Measurements from ENCODE around the gene IGFALS. TPM values are rescaled to one million over a fixed set of nuclear protein-coding genes. Genes with fewer than 3 reads are reported as not detected.

Gene IGFALS
- total RNA-seq, 3 donors from 2014 or later = 0.51 to 1.9 (median 1.8) TPM

- Histone ChIP-seq H3K9me3 (no peaks in the 10 kb centered on the region), H3K36me3 (ENCODE audit: low read depth) (peaks cover 5% of the 10 kb centered on the region), H3K4me3 (no peak overlapping the region), H3K4me1 (ENCODE audit: low read depth) (no peaks in the 10 kb centered on the region)
- intact Hi-C loops (cut with DNase I, micrococcal nuclease) = no loop called here
- ATAC-seq = no peak
- DNase-seq = no peak
- TF ChIP-seq CTCF (IDR thresholded peaks at IDR 0.05) = no peak
These were observed 23.1 kb upstream of the IGFALS start for GRCh38 chr16:1816396-1817275.

- no peak for TF ChIP-seq CTCF (IDR thresholded peaks at IDR 0.05)
- intact Hi-C loops (cut with DNase I, micrococcal nuclease) = no loop called here
- H3K4me3 ChIP-seq = no peak overlapping the region
- no peaks in the 10 kb centered on the region for H3K9me3 ChIP-seq
- ATAC-seq (no peak), DNase-seq (no peak)
- H3K4me1 ChIP-seq (ENCODE audit: low read depth) = no peaks in the 10 kb centered on the region
- peaks cover 5% of the 10 kb centered on the region for H3K36me3 ChIP-seq (ENCODE audit: low read depth)
These were observed 22.0 kb upstream of the IGFALS start for GRCh38 chr16:1815461-1815860.

GRCh38 chr16:1812732-1813163 lies 19.2 kb upstream of the IGFALS start:
- peaks cover 5% of the 10 kb centered on the region for H3K36me3 ChIP-seq (ENCODE audit: low read depth)
- TF ChIP-seq CTCF (IDR thresholded peaks at IDR 0.05) = peak; percentile 37
- no peaks in the 10 kb centered on the region for H3K4me1 ChIP-seq (ENCODE audit: low read depth)
- H3K9me3 ChIP-seq = no peaks in the 10 kb centered on the region
- intact Hi-C loops (cut with DNase I, micrococcal nuclease) = no loop called here
- ATAC-seq = peak; percentile 96
- H3K4me3 ChIP-seq = no peak overlapping the region
- DNase-seq = peak; percentile 76 to 80 (median 79)

- no peak for ATAC-seq
- Histone ChIP-seq H3K4me1 (ENCODE audit: low read depth) (no peaks in the 10 kb centered on the region), H3K4me3 (no peak overlapping the region), H3K36me3 (ENCODE audit: low read depth) (no peaks in the 10 kb centered on the region), H3K9me3 (no peaks in the 10 kb centered on the region)
- intact Hi-C loops (cut with DNase I, micrococcal nuclease) = no loop called here
- TF ChIP-seq CTCF (IDR thresholded peaks at IDR 0.05) = no peak
- no peak for DNase-seq
These were observed 17.0 kb upstream of the IGFALS start for GRCh38 chr16:1810536-1810935.

- intact Hi-C loops (cut with DNase I, micrococcal nuclease) = no loop called here
- H3K4me1 ChIP-seq (ENCODE audit: low read depth) = no peaks in the 10 kb centered on the region
- no peaks in the 10 kb centered on the region for H3K9me3 ChIP-seq
- DNase-seq = no peak
- no peak overlapping the region for H3K4me3 ChIP-seq
- no peak for ATAC-seq
- no peaks in the 10 kb centered on the region for H3K36me3 ChIP-seq (ENCODE audit: low read depth)
- no peak for TF ChIP-seq CTCF (IDR thresholded peaks at IDR 0.05)
These were observed 16.6 kb upstream of the IGFALS start for GRCh38 chr16:1810106-1810505.
